ENCODE measurements around the gene KLLN. TPM values are rescaled to one million over a fixed set of nuclear protein-coding genes. Genes with fewer than 3 reads are reported as not detected.

KLLN gene
- total and polyA plus RNA-seq, 2 of the 8 experiments (the other 6 are each of a cell fraction or from before 2014, with no cell fraction given) = 0.24 to 0.73 TPM

DNA sequence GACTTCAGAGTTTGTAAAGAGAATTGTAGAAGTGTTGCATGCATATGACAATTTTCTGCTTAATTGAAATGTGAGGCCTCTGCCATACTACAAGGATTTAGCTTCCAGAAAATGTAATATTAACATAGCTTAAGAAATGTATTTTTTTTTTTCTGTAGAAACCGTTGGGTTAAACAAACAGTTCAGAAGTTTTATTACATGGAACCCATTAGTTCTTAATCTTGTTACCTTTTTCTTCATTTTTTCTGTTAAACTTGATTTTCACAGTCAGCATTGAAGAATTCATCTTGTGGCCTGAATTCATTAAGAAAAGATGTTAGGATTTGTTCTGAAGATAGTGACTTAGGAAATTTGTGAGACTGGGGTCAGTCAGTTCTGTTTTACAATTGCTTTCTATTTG lies 4.9 kb upstream of the KLLN start:
- H3K4me1 ChIP-seq (replicated peaks in 1 of 4; ENCODE audit: control insufficient read depth in 3 of 4, insufficient read depth in 4 of 4, low read length in 3 of 4) = 0 out of 7 replicates have a peak, but pooled peaks cover 0 to 3% (median 0%) of the 10 kb centered on the region in 4 experiments
- peaks cover 17 to 19% of the 10 kb centered on the region in 2 experiments for H4K20me1 ChIP-seq (replicated peaks in 1 of 2; ENCODE audit: control insufficient read depth in 1 of 2, insufficient read depth in 2 of 2, low read length in 2 of 2)
- no peak overlapping the region for H3K27ac ChIP-seq (ENCODE audit: low read depth, low read length)
- no peak overlapping the region for H3K23ac ChIP-seq (ENCODE audit: insufficient read length)
- H2BK12ac ChIP-seq (ENCODE audit: low read depth, low read length) = no peak overlapping the region
- no peak overlapping the region for H4K91ac ChIP-seq (replicated peaks; ENCODE audit: insufficient read length, low read length)
- ChIA-PET POLR2A (ENCODE audit: partially characterized antibody) (interaction anchor here (0.6 to 1.2 kb wide), 2 partner anchors 12 to 159 kb away, joined by 4 to 7 read pairs; no protein-coding TSS in a partner anchor), CTCF (ENCODE audit: partially characterized antibody) (no interaction called here)
- no peaks in the 10 kb centered on the region for H3K79me1 ChIP-seq (ENCODE audit: low read depth, low read length)
- no peak overlapping the region for H2BK15ac ChIP-seq (ENCODE audit: low read length)
- H3K4me2 ChIP-seq (ENCODE audit: insufficient read depth in 1 of 2, low read depth in 2 of 2, low read length in 2 of 2) = peak overlapping the region; percentile 43 to 78; a peak in 3 of 4 replicates
- no peak overlapping the region for H3K9ac ChIP-seq (replicated peaks in 1 of 4; ENCODE audit: extremely low read depth in 1 of 4, low read depth in 3 of 4, low read length in 3 of 4)
- FAIRE-seq (no peak), DNase-seq (ENCODE audit: low read depth in 1 of 2, low spot score in 2 of 2) (no peak)
- H3K79me2 ChIP-seq (ENCODE audit: control insufficient read depth in 1 of 2, insufficient read depth in 2 of 2, low read length in 2 of 2) = peaks cover 23 to 92% of the 10 kb centered on the region in 2 experiments
- no peak overlapping the region for H3K4ac ChIP-seq (replicated peaks; ENCODE audit: insufficient read length, low read depth, low read length)
- no peak overlapping the region for H3K18ac ChIP-seq (ENCODE audit: extremely low read depth, low read length)
- no peak overlapping the region for H2BK120ac ChIP-seq (replicated peaks; ENCODE audit: low read depth, low read length)
- peak overlapping the region in 1 of 4 experiments; percentile 83; a peak in 2 of 8 replicates for H3K4me3 ChIP-seq (ENCODE audit: extremely low read depth in 1 of 4, insufficient read depth in 2 of 4, low read depth in 3 of 4, low read length in 4 of 4)
- H3K27me3 ChIP-seq (replicated peaks in 1 of 4; ENCODE audit: control insufficient read depth in 3 of 4, extremely low read depth in 1 of 4, insufficient read depth in 3 of 4, low read length in 3 of 4) = no peaks in the 10 kb centered on the region
- H3K56ac ChIP-seq (replicated peaks; ENCODE audit: insufficient read length, low read depth, low read length) = no peak overlapping the region
- H2AK5ac ChIP-seq (ENCODE audit: low read depth, low read length) = no peak overlapping the region
- no peak overlapping the region for H2AFZ ChIP-seq (ENCODE audit: low read length)
- no peak overlapping the region for H2BK5ac ChIP-seq (ENCODE audit: low read depth, low read length)
- H4K8ac ChIP-seq (ENCODE audit: extremely low read depth, insufficient read depth, low read length) = no peak overlapping the region
- no peaks in the 10 kb centered on the region for H3K9me3 ChIP-seq (ENCODE audit: insufficient read depth in 2 of 2, low read depth in 1 of 2, low read length in 1 of 2)
- H4K5ac ChIP-seq (ENCODE audit: insufficient read length, low read depth, low read length) = no peak overlapping the region
- 55% methylated on average over 1 of the region's 1 CpG; no CpG with 5 or more reads in 1 of the 2 experiments for WGBS, 2 experiments (ENCODE audit: extremely low coverage in 1 of 2, insufficient coverage in 1 of 2, insufficient read length in 1 of 2, insufficient replicate concordance in 2 of 2, low coverage in 1 of 2, low lambda C conversion rate in 2 of 2, missing lambda C conversion rate in 1 of 2)
- no peak overlapping the region for H2BK20ac ChIP-seq (ENCODE audit: low read length)
- H3K14ac ChIP-seq (ENCODE audit: insufficient read length) = no peak overlapping the region
- H3K23me2 ChIP-seq (ENCODE audit: low read depth, low read length) = peaks cover 10% of the 10 kb centered on the region
- no peaks in the 10 kb centered on the region; a peak in 1 of 8 replicates for H3K36me3 ChIP-seq (ENCODE audit: control insufficient read depth in 2 of 4, insufficient read depth in 4 of 4, low read length in 3 of 4)
